H1 (cell line): ENCODE measurements around the gene BARX2. TPM values are rescaled to one million over a fixed set of nuclear protein-coding genes. Genes with fewer than 3 reads are reported as not detected.

ENCODE experiments used
- CTCF ChIA-PET: fragments of 300-600 bp; sonication (Branson Sonifier 250); formaldehyde crosslinking; loops from one replicate; lab custom pipeline; 2021; ENCODE audit not compliant: partially characterized antibody; lab: Charles Lee
- POLR2A ChIA-PET: fragments of 300-600 bp; sonication (Branson Sonifier 250); formaldehyde crosslinking; loops from one replicate; lab custom pipeline; 2021; ENCODE audit warnings: inconsistent platforms; ENCODE audit not compliant: partially characterized antibody; lab: Charles Lee
- DNase-seq, 2 experiments: peaks; one replicate each; pipeline versions ENCODE4 v3.0.0 to v3.0.0-alpha.2; 2010 to 2022; ENCODE audit warnings: low spot score in 2 of 2, low read depth in 1 of 2, mixed read lengths in 1 of 2
- FAIRE-seq: peaks from 2 replicates; lab custom pipeline; 2011; peaks lifted over from hg19 to GRCh38; lab: Jason Lieb, UNC
- H2AFZ ChIP-seq: 2 replicates; pipeline ENCODE4 v1.8.1; 2012; ENCODE audit warnings: low read length, inconsistent platforms
- H2AK5ac ChIP-seq: 2 replicates; pipeline ENCODE4 v1.6.1; 2013; ENCODE audit warnings: low read depth, low read length
- H2BK120ac ChIP-seq: replicated peaks from 2 replicates; pipeline ENCODE3; 2013; ENCODE audit warnings: low read depth, low read length, inconsistent platforms
- H2BK12ac ChIP-seq: 2 replicates; pipeline ENCODE4 v1.6.1; 2013; ENCODE audit warnings: low read depth, low read length
- H2BK15ac ChIP-seq: 2 replicates; pipeline ENCODE4 v1.6.1; 2013; ENCODE audit warnings: low read length
- H2BK20ac ChIP-seq: 2 replicates; pipeline ENCODE4 v1.6.1; 2013; ENCODE audit warnings: low read length
- H2BK5ac ChIP-seq: 2 replicates; pipeline ENCODE4 v1.6.1; 2013; ENCODE audit warnings: low read depth, low read length
- H3K14ac ChIP-seq: 2 replicates; pipeline ENCODE4 v1.6.1; 2013; ENCODE audit warnings: inconsistent platforms; ENCODE audit not compliant: insufficient read length
- H3K18ac ChIP-seq: 2 replicates; pipeline ENCODE4 v1.6.1; 2013; ENCODE audit warnings: low read length; ENCODE audit errors: extremely low read depth
- H3K23ac ChIP-seq: 2 replicates; pipeline ENCODE4 v1.6.1; 2013; ENCODE audit warnings: inconsistent platforms; ENCODE audit not compliant: insufficient read length
- H3K23me2 ChIP-seq: 2 replicates; pipeline ENCODE4 v1.6.1; 2013; ENCODE audit warnings: low read depth, low read length
- H3K27ac ChIP-seq: 2 replicates; pipeline ENCODE4 v1.6.1; 2011; ENCODE audit warnings: low read depth, low read length, inconsistent platforms
- H3K27me3 ChIP-seq, 4 experiments: replicated peaks in 1 of 4; 1 replicate in 1 of 4; 2 replicates in 3 of 4; pipeline versions ENCODE4 v1.6.1 to v1.8.1; 2011 to 2013; ENCODE audit warnings: low read length in 3 of 4, mild to moderate bottlenecking in 3 of 4, inconsistent platforms in 2 of 4, mixed read lengths in 2 of 4, moderate library complexity in 1 of 4; ENCODE audit not compliant: control insufficient read depth in 3 of 4, insufficient read depth in 3 of 4; ENCODE audit errors: extremely low read depth in 1 of 4
- H3K36me3 ChIP-seq, 4 experiments: 2 replicates each; pipeline versions ENCODE4 v1.6.1 to v1.8.1; 2011 to 2013; ENCODE audit warnings: mild to moderate bottlenecking in 4 of 4, low read length in 3 of 4, moderate library complexity in 2 of 4, control low read depth in 1 of 4, inconsistent platforms in 1 of 4; ENCODE audit not compliant: insufficient read depth in 4 of 4, control insufficient read depth in 2 of 4
- H3K4ac ChIP-seq: replicated peaks from 2 replicates; pipeline ENCODE3; 2013; ENCODE audit warnings: low read length, low read depth, mixed read lengths, inconsistent platforms; ENCODE audit not compliant: insufficient read length
- H3K4me1 ChIP-seq, 4 experiments: replicated peaks in 1 of 4; 1 replicate in 1 of 4; 2 replicates in 3 of 4; pipeline versions ENCODE4 v1.6.1 to v1.8.1; 2011 to 2013; ENCODE audit warnings: low read length in 3 of 4, inconsistent platforms in 2 of 4, mixed read lengths in 1 of 4; ENCODE audit not compliant: insufficient read depth in 4 of 4, control insufficient read depth in 3 of 4
- H3K4me2 ChIP-seq, 2 experiments: 2 replicates each; pipeline versions ENCODE4 v1.6.1 to v1.8.1; 2011 to 2013; ENCODE audit warnings: low read depth in 2 of 2, low read length in 2 of 2, control low read depth in 1 of 2, inconsistent platforms in 1 of 2, mild to moderate bottlenecking in 1 of 2; ENCODE audit not compliant: insufficient read depth in 1 of 2
- H3K4me3 ChIP-seq, 4 experiments: fragments of 200-600, 300-600 bp in 1 of 4; sonication (generic), shearing (Covaris generic), sonication (Bioruptor Twin) in 1 of 4; 2 replicates each; pipeline versions ENCODE4 v1.5.1 to v1.8.1; 2011 to 2016; ENCODE audit warnings: low read length in 4 of 4, low read depth in 3 of 4, control low read depth in 2 of 4, inconsistent platforms in 2 of 4, mild to moderate bottlenecking in 2 of 4, mixed read lengths in 1 of 4, moderate library complexity in 1 of 4; ENCODE audit not compliant: insufficient read depth in 2 of 4; ENCODE audit errors: extremely low read depth in 1 of 4
- H3K56ac ChIP-seq: replicated peaks from 2 replicates; pipeline ENCODE3; 2013; ENCODE audit warnings: low read depth, mild to moderate bottlenecking, mixed read lengths, low read length, inconsistent platforms; ENCODE audit not compliant: insufficient read length
- H3K79me1 ChIP-seq: 2 replicates; pipeline ENCODE4 v1.6.1; 2013; ENCODE audit warnings: low read depth, low read length, control low read depth
- H3K79me2 ChIP-seq, 2 experiments: 2 replicates each; pipeline versions ENCODE4 v1.6.1 to v1.8.1; 2012 to 2013; ENCODE audit warnings: low read length in 2 of 2, mild to moderate bottlenecking in 2 of 2, inconsistent platforms in 1 of 2; ENCODE audit not compliant: insufficient read depth in 2 of 2, control insufficient read depth in 1 of 2
- H3K9ac ChIP-seq, 4 experiments: replicated peaks in 1 of 4; 1 replicate in 1 of 4; 2 replicates in 3 of 4; pipeline versions ENCODE4 v1.6.1 to v1.8.1; 2011 to 2013; ENCODE audit warnings: low read depth in 3 of 4, low read length in 3 of 4, control low read depth in 2 of 4, mild to moderate bottlenecking in 2 of 4, moderate library complexity in 2 of 4, inconsistent platforms in 1 of 4; ENCODE audit errors: extremely low read depth in 1 of 4
- H3K9me3 ChIP-seq, 2 experiments: 2 replicates each; pipeline versions ENCODE4 v1.6.1 to v1.8.1; 2012 to 2013; ENCODE audit warnings: mild to moderate bottlenecking in 2 of 2, moderate library complexity in 2 of 2, control low read depth in 1 of 2, inconsistent platforms in 1 of 2, low read depth in 1 of 2, low read length in 1 of 2, mixed read lengths in 1 of 2; ENCODE audit not compliant: insufficient read depth in 2 of 2
- H4K20me1 ChIP-seq, 2 experiments: replicated peaks in 1 of 2; 2 replicates each; pipeline versions ENCODE3 to v1.8.1; 2011 to 2013; ENCODE audit warnings: inconsistent platforms in 2 of 2, low read length in 2 of 2, mild to moderate bottlenecking in 1 of 2; ENCODE audit not compliant: insufficient read depth in 2 of 2, control insufficient read depth in 1 of 2
- H4K5ac ChIP-seq: 2 replicates; pipeline ENCODE4 v1.6.1; 2013; ENCODE audit warnings: low read length, low read depth, mixed read lengths, inconsistent platforms; ENCODE audit not compliant: insufficient read length
- H4K8ac ChIP-seq: 2 replicates; pipeline ENCODE4 v1.8.0; 2013; ENCODE audit warnings: mild to moderate bottlenecking, moderate library complexity, low read length, inconsistent platforms; ENCODE audit not compliant: insufficient read depth; ENCODE audit errors: extremely low read depth
- H4K91ac ChIP-seq: replicated peaks from 2 replicates; pipeline ENCODE3; 2013; ENCODE audit warnings: low read length, mixed read lengths, inconsistent platforms; ENCODE audit not compliant: insufficient read length
- BACH1 ChIP-seq: IDR thresholded peaks from 2 replicates; pipeline ENCODE4 v1.6.1; 2012; ENCODE audit warnings: low read length, improper control_type of control experiment
- BCL11A ChIP-seq, 2 experiments: IDR thresholded peaks; one replicate each; pipeline ENCODE4 v1.6.1; 2011; ENCODE audit warnings: low read depth in 2 of 2, low read length in 2 of 2, mild to moderate bottlenecking in 2 of 2
- CBX8 ChIP-seq: fragments of 300-800, 300-1000 bp; sonication (generic); IDR thresholded peaks from 2 replicates; pipeline ENCODE4 v1.7.1; 2016; ENCODE audit warnings: low read depth, low read length, borderline replicate concordance
- CEBPB ChIP-seq: IDR thresholded peaks from 2 replicates; pipeline ENCODE4 v1.6.1; 2012; ENCODE audit warnings: low read depth, low read length
- CHD2 ChIP-seq: IDR thresholded peaks from 2 replicates; pipeline ENCODE4 v1.6.1; 2012; ENCODE audit warnings: low read length, improper control_type of control experiment
- CREB1 ChIP-seq: IDR thresholded peaks from 2 replicates; pipeline ENCODE4 v1.6.1; 2012; ENCODE audit warnings: inconsistent platforms
- EP300 ChIP-seq, 2 experiments: IDR thresholded peaks; 1 replicate in 1 of 2; 2 replicates in 1 of 2; pipeline ENCODE4 v1.6.1; 2011 to 2012; ENCODE audit warnings: low read depth in 2 of 2, low read length in 2 of 2, mild to moderate bottlenecking in 2 of 2, borderline replicate concordance in 1 of 2, inconsistent platforms in 1 of 2, moderate library complexity in 1 of 2
- FOSL1 ChIP-seq: IDR thresholded peaks from 2 replicates; pipeline ENCODE4 v1.6.1; 2011; ENCODE audit warnings: mild to moderate bottlenecking, low read depth, low read length, moderate library complexity; ENCODE audit not compliant: insufficient read depth
- NANOG ChIP-seq: IDR thresholded peaks from 2 replicates; pipeline ENCODE4 v1.6.1; 2011; ENCODE audit warnings: low read length, low read depth, mild to moderate bottlenecking, inconsistent platforms; ENCODE audit not compliant: insufficient read depth, poor library complexity, severe bottlenecking
- SIX5 ChIP-seq: IDR thresholded peaks from 2 replicates; pipeline ENCODE4 v1.6.1; 2011; ENCODE audit warnings: mild to moderate bottlenecking, low read depth, low read length
- SP1 ChIP-seq: IDR thresholded peaks from 2 replicates; pipeline ENCODE4 v1.6.1; 2011; ENCODE audit warnings: low read depth, low read length
- SRF ChIP-seq: IDR thresholded peaks from 2 replicates; pipeline ENCODE4 v1.6.1; 2011; ENCODE audit warnings: mild to moderate bottlenecking, low read depth, low read length, moderate library complexity
- SUZ12 ChIP-seq: fragments of 200-600 bp; sonication (generic); IDR thresholded peaks from 2 replicates; pipeline ENCODE4 v1.6.1; 2012; ENCODE audit warnings: mild to moderate bottlenecking, inconsistent platforms, low read length, moderate library complexity, mixed read lengths
- WGBS, 2 experiments: shearing (Covaris generic) in 1 of 2; methylation state at CpG; one replicate each; pipeline versions ENCODE4 v1.1.6 to v1.1.7; 2013 to 2015; ENCODE audit warnings: low lambda C conversion rate in 2 of 2, mixed read lengths in 2 of 2, inconsistent platforms in 1 of 2, low coverage in 1 of 2, missing lambda C conversion rate in 1 of 2; ENCODE audit not compliant: insufficient replicate concordance in 2 of 2, insufficient coverage in 1 of 2, insufficient read length in 1 of 2; ENCODE audit errors: extremely low coverage in 1 of 2, missing lambda C conversion rate in 1 of 2; 5-methylcytosine and 5-hydroxymethylcytosine counted together
- polyA plus RNA-seq, 7 experiments: library from polyadenylated mRNA; depleted of rRNA in 3 of 7; stranded (reverse) in 5 of 7; unstranded in 2 of 7; fragments of >200 nt in 5 of 7; fragments of 200-250 nt in 2 of 7; gene quantifications; 1 replicate in 5 of 7; 2 replicates in 1 of 7; 4 replicates in 1 of 7; pipeline versions ENCODE4 v1.2.1 to v1.2.3, GENCODE V29; 2011 to 2013; ENCODE audit warnings: missing spikeins in 2 of 7, mixed read lengths in 2 of 7
- total RNA-seq: library from RNA; stranded (reverse); fragmentation: NEBNext Ultra II Directional; extraction: Animal tissue kit (Norgen Biotek cat#: 25700); gene quantifications from 2 replicates; pipeline ENCODE4 v1.2.1, GENCODE V29; 2021
- TF ChIP-seq, protein P1 (sequence below): IDR thresholded peaks from 2 replicates; pipeline ENCODE4 v1.6.1; 2011; ENCODE audit warnings: low read length, improper control_type of control experiment

The BARX2 gene
- total and polyA plus RNA-seq, 2 of the 8 experiments (the other 6 are each of a cell fraction or from before 2014, with no cell fraction given) = not detected

DNA sequence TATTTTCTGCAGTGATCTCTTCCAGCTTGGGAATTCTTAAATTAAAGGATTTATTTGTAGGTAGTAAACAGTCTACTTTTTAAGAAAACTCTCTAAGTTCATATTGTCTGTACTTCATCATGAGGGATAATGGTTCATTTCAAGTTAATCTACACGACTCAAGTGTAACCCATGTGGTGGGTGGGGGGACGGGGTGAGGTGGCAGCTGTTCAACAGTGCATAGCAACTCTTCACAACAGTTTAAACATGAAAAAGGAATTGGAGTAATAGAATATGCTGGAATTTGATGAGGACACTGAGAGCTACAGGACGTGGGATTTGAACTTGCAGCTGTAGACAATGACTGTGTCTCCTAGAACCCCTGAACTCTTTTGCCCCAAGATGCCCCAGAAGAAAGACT lies 20.8 kb downstream of the BARX2 start:
- Histone ChIP-seq H2AK5ac (no peak overlapping the region), H4K20me1 (no peaks in the 10 kb centered on the region), H3K79me2 (no peaks in the 10 kb centered on the region), H3K4me1 (no peaks in the 10 kb centered on the region), H3K18ac (no peak overlapping the region), H3K36me3 (no peaks in the 10 kb centered on the region), H3K14ac (no peak overlapping the region), H2BK12ac (no peak overlapping the region), H3K79me1 (no peaks in the 10 kb centered on the region), H3K56ac (no peak overlapping the region), H4K5ac (no peak overlapping the region), H2BK20ac (no peak overlapping the region), H3K27me3 (no peaks in the 10 kb centered on the region), H3K9ac (no peak overlapping the region), H3K4ac (no peak overlapping the region), H2BK120ac (no peak overlapping the region), H4K8ac (no peak overlapping the region), H3K9me3 (no peaks in the 10 kb centered on the region), H3K27ac (no peak overlapping the region), H3K4me2 (no peak overlapping the region), H2AFZ (no peak overlapping the region), H3K23ac (no peak overlapping the region), H2BK15ac (no peak overlapping the region), H3K4me3 (no peak overlapping the region), H2BK5ac (no peak overlapping the region), H3K23me2 (no peaks in the 10 kb centered on the region), H4K91ac (no peak overlapping the region)
- DNase-seq = no peak
- no peak for TF ChIP-seq CBX8
- TF ChIP-seq BCL11A (IDR thresholded peaks at IDR 0.05; ENCODE audit: low read depth in 2 of 2, low read length in 2 of 2) = no peak
- TF ChIP-seq SP1 = no peak
- TF ChIP-seq NANOG = no peak
- TF ChIP-seq CREB1 = no peak
- no peak for TF ChIP-seq CEBPB
- TF ChIP-seq, protein P1, sequence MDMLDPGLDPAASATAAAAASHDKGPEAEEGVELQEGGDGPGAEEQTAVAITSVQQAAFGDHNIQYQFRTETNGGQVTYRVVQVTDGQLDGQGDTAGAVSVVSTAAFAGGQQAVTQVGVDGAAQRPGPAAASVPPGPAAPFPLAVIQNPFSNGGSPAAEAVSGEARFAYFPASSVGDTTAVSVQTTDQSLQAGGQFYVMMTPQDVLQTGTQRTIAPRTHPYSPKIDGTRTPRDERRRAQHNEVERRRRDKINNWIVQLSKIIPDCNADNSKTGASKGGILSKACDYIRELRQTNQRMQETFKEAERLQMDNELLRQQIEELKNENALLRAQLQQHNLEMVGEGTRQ = no peak
- no peak for TF ChIP-seq CHD2
- no peak for TF ChIP-seq SRF
- TF ChIP-seq EP300 (IDR thresholded peaks at IDR 0.05; ENCODE audit: borderline replicate concordance in 1 of 2, low read depth in 2 of 2, low read length in 2 of 2) = no peak
- TF ChIP-seq SUZ12 = no peak
- TF ChIP-seq SIX5 = no peak
- no peak for TF ChIP-seq FOSL1
- no peak for TF ChIP-seq BACH1
- no peak for FAIRE-seq
- CTCF ChIA-PET = interaction anchor here (0.5 to 3.0 kb wide), 13 partner anchors 9 to 619 kb away, joined by 3 to 11 read pairs (median 4); partner anchors contain the start of gene BARX2
- 90% methylated on average over 3 of the region's 3 CpGs; no CpG with 5 or more reads in 1 of the 2 experiments for WGBS, 2 experiments
- POLR2A ChIA-PET = no interaction called here
